Activated CD4-positive, alpha-beta T cell treated with anti-CD3 and anti-CD28 coated beads for 48 hours (primary cell): Measurements from ENCODE around the gene AP3S2.
"Not testable (repeated sequence)": the region's sequence is repeated elsewhere in the genome, so short reads cannot be mapped to it uniquely, and the experiment has no call there.

ENCODE experiments used
- DNase-seq: peaks from one replicate; pipeline ENCODE4 v3.0.0-alpha.2; 2020

AP3S2 gene

GRCh38 chr15:89863918-89864317, 29.9 kb downstream of the AP3S2 start:
- DNase-seq, result no peak

DNA sequence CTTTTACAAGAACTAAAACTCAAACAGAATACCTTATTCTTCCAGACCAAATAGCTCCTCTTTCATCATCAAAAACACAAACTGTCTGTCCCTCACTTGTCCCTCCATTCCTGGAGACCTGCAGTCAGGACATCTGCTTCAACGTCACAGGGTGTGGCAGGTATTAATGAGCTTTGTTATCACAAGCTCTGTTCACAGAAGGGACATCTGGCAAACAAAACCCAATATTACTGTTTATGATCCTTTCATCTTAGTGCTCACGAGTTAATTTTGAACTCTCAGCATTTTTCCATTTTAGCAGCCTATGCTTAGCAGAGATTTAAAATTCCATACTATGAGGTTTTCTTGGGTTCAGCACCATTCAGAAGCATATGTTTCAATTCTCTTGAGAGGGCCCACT, 32.9 kb downstream of the AP3S2 start:
- no peak for DNase-seq

DNA sequence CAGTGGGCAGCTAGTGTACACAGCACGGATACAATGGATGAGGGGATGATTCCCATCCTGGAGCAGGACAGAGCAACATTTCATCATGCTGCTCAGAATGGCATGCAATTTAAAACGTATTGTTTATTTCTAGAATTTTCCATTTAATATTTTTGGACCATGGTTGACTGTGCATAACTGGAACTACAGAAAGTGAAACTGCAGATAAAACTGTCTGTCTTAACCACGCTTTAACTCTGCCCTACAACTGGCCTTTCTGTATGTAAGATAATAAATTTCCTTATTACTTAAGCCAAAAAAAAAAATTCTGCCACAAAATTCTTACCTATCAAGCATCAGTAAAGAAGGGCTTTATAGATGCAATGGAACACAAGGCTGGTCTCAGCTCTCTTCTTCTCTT, 33.4 kb downstream of the AP3S2 start:
- DNase-seq, result no peak

GRCh38 chr15:89858661-89859458, 34.9 kb downstream of the AP3S2 start:
- no peak for DNase-seq

DNA sequence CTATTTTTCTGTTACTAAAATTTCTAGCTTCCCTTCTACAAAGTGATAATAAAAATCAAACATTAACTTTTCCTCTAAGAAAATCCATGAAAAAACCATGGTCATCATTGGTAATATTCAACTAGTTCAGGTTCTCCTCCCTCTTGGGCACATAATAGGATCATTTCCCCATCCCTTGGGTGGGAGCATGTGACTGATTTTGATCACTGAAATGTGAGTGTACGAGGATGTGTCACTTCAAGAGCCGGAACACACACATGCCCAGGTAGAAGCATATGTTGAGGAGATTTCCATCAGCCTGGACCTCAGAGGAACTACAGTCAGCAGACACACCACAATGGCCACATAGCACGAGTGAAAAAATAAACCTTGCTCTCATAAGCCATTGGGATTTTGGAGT, 36.1 kb downstream of the AP3S2 start:
- DNase-seq, result no peak

GRCh38 chr15:89855948-89856347, 37.8 kb downstream of the AP3S2 start:
- no peak for DNase-seq

- not testable (repeated sequence) for DNase-seq
Measured at GRCh38 chr15:89854863-89855262, 38.9 kb downstream of the AP3S2 start.

DNA sequence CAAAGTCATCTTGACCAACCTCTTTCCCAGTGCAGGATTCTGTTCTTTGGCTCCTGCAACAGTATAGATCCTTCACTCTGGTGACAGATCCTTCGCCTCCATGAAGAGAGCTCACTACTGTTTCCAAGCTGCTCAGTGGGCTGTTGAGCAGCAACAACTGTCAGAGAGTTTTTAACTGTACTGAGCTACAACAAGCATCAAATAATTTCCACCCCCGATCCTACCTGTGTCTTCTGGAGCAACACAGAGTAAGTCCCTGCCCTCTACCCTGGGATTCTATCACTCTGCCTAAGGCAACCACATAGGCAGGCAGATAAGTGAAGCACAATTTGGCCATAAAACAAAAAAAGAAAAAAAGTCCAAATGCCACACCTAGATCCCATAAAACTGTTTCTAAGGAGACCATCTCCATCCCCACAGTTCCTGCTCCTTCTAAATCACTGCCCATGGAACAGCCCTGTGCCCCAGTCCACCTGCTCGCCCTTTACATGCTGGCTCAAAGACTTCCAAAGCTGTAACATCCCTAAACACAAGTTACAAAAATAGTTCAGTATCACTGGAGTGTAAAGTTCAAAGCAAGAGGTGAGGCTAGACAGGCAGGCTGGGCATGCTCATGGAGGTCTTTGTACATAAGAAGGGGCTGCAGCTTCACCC, 41.3 kb downstream of the AP3S2 start:
- no peak for DNase-seq

GRCh38 chr15:89851673-89852341, 42.0 kb downstream of the AP3S2 start:
- DNase-seq, result no peak

DNA sequence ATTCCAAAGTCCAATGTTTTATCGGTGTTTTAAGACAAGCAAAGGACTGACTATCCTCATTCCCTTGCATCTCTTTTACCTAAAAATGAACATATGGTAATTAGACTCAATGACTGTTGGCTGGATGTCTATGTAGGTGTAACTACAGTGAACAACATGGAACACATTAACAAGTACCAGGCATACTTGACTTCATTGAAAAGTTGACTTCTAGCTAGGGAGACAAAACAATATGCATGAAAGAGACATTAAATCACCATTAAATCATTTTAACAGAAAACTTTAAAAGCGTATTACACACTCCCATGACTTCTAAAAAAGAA, 44.9 kb downstream of the AP3S2 start:
- DNase-seq, result no peak

GRCh38 chr15:89847101-89847500, 46.7 kb downstream of the AP3S2 start:
- no peak for DNase-seq

DNA sequence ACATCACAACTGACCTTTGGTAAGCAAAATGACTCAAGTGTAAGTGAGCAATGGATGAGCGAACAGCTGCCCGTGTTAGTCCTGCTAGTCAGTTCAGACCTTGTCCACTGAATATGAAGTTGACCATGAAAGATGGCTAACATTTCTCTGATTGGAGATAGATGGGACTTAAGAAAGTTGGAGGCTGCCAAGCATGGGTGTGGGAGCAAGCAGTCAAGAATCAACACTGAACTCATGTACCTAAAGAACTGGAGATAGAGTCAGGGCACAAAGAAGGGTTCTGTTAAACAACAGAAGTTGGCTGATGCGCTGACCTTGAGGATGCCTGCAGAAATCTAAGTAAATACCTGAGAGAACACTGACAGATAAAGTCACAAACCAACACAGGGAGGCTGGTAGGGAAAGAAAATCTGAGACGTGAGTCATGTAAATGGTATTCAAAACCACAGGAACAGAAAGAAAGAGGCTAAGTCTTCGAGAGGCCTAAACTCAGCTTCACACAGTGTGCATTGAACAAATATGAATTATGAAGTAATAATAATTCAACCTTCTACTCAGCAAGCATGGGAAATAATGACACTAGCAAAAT, 48.4 kb downstream of the AP3S2 start:
- DNase-seq, result no peak

DNA sequence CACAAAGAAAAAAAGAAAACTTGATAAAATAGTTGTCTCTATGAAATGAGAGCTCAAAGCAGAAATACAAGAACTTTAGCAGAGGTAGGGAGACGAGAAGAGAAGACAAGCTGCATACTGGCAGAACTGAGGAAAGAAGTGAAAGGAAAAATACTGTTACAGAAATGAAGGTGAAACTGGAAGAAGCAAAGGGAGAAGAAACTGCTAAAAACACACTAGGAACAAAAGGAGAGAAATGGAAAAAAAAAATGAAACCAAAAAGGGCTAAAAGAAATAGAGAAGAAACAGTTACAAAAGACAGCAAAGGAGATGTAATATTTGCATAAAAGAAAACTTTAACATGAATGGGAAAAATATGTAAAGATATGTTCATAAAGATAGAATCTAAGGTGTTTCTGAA, 51.8 kb downstream of the AP3S2 start:
- no peak for DNase-seq

DNA sequence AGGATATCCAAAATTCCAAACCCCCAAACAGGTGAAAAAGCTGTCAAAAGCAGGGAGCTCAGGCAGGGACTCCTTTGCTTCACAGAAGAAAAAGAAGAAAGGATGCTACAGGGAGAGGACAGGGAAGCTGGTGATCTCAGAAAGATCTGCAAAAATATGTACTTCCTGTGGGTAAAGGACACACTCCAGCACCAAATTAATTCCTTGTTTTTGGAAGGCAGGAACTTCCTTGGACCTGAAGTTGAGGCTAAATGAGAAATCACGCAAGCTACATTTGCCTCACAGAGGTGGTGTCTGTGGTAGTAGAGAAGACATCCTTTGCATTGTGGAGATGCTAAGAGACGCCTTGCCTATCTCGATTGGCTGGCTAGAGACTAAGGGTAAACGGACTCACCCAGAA, 52.5 kb downstream of the AP3S2 start:
- no peak for DNase-seq

GRCh38 chr15:89839167-89839810, 54.5 kb downstream of the AP3S2 start:
- DNase-seq, result no peak

- DNase-seq, result no peak
Measured at GRCh38 chr15:89837830-89838178, 56.0 kb downstream of the AP3S2 start.

DNA sequence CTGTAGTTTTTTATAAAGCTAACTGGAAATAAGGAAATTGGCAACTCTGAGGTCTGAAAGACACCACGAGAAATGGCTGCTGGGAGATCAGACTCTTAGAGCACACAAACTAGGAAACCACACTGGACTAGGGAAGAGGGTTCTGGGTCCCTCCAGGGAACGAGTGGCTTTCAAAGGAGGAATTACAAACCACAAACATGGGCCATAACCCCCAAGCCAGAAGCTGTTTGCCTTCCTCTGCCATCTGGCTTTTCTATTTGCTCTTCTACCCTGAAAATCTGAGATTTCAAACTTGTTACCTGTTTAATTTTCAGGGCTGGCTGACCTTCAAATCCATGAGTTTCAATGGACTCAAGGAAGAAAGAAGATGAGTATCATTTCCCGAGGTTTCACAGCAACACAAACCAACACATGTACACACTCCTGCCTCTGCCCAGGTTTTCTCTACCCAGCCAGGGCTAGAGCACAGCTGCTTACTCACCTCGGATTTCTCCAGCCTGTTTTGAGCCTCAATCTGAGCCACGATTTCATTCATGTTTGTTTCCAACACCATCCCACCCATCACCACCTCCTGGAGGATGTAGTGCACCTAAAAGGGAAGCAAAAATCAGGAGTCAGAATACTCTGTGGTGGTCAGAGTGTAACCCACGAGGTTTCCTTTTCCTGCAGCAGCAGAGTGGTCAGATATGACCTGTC, 56.5 kb downstream of the AP3S2 start:
- no peak for DNase-seq

- no peak for DNase-seq
Measured at GRCh38 chr15:89836267-89837133, 57.3 kb downstream of the AP3S2 start.

DNA sequence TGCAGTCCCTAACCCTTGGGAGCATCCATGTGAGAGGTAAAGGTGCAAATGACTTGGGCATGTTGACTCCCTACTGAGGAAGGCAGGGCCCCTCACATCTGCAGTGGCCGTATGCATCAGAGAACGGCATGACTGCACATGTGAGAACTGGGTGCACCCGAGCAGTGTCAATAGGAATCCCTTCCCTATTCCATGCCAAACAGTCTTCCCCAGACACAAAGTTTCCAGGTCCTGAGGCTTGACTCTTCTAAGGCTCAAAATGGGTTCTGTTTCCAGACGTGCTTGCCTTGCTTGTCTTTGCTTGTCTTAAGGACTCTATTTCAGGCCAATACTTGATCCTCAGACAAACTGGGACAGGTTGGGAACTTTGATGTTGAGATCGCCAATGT, 58.6 kb downstream of the AP3S2 start:
- DNase-seq, result no peak

DNA sequence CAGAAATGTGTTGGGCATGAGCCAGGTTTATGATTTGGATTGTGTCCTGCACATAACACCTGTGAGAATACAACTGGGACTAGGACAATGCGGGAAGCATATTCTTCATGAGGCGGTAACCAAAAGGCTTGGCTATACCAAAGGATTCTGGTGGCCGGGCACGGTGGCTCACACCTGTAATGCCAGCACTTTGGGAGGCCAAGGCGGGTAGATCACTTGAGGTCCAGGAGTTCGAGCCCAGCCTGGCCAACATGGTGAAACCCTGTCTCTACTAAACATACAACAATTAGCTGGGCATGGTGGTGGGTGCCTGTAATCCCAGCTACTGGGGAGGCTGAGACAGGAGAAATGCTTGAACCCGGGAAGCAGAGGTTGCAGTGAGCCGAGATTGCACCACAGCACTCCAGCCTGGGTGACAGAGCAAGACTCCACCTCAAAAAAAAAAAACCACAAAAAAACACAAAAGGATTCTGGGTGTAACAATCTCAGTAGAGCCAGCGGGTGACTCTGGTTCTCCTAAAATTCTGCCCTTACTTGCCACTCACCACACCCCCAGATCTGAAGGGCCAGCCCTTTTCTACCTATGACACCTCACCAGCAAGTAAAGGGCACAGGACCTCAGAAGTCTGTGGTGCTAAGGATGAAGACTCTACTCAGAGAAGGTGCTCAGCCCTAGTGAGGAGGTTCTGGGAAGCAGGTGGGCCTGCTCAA, 59.2 kb downstream of the AP3S2 start:
- DNase-seq, result not testable (repeated sequence)

- no peak for DNase-seq
Measured at GRCh38 chr15:89833966-89834365, 59.8 kb downstream of the AP3S2 start.
